HG03066 (cell line): ENCODE data around the gene RSBN1.
"Not testable (repeated sequence)": the region's sequence is repeated elsewhere in the genome, so short reads cannot be mapped to it uniquely, and the experiment has no call there.

Experiments used
- ATAC-seq: cut with Tn5 transposase; IDR thresholded peaks from one replicate; pipeline ENCODE4 v1.9.1; 2021; ENCODE audit warnings: low read depth; ENCODE audit not compliant: unreplicated experiment

The RSBN1 gene

GRCh38 chr1:113751114-113751513 lies 61.2 kb downstream of the RSBN1 start:
- no peak for ATAC-seq

DNA sequence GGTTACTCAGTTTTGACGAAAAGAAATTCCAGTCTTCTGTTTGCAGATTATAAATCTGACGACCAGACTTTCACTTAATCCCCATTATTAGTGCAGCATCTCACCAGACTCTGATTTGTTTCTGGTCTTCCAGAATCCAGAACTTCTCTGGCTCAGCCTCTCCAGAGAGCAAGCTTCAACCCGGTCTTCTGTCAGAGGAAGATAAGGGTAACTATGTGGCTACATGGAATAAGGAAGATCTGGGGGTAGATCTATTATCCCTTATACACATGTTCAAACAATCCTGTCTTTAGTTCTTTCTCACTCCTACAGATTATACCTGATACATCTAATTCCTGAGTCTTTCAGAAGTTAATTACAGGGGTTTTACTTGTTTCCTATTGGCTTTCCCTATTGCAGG lies 62.9 kb downstream of the RSBN1 start:
- ATAC-seq, result no peak

DNA sequence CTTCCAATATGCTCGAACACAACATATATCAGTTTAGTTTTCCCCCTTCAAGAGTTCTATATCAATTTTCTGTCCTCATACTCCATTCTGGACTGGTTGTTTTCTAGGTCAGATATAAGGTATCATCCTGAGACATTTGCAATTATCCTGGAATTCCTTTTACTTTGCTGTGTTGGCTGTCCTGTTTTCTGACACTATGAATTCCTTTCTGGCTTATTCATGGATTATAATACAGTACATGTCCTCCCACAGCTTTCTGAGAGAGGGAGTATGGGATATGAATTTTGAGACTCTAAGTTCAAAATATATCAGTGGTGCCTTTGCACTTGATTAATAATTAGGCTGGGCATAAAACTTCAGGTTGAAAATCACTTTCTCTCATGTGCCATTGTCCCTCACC lies 64.9 kb downstream of the RSBN1 start:
- ATAC-seq, result no peak

GRCh38 chr1:113745425-113745824 lies 66.9 kb downstream of the RSBN1 start:
- no peak for ATAC-seq

DNA sequence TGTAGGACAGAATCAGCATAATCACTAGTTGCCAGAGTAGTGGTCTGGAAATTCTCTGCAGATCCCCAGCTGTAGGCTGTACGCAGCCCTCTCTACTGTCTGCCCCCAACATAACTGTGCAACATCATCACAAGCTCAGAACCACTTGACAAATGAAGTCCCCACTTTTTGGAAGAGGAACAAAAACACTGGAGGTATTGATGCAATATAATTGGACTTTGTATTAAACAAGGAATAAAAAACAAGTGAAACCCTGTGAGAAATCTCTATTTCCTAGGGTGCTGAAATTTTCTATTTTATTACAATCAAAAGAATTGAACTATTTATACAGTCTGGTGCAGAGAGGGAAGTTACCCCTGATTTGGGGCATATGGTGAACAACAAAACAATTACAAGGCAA lies 68.2 kb downstream of the RSBN1 start:
- no peak for ATAC-seq

DNA sequence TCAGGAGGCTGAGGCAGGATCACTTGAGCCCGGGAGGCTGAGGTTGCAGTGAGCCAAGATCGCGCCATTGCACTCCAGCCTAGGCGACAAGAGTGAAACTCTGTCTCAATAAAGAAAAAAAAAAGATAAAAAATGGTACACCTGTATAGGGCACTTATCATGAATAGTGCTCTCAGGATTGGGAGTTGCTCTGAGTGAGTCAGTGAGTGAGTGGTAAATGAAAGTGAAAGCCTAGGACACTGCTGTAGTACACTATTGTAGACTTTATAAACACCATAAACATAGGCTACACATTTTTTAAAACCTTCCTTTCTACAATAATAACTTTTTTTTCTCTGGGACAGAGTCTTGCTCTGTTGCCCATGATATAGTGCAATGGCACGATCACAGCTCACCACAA lies 69.8 kb downstream of the RSBN1 start:
- no peak for ATAC-seq

- ATAC-seq, result no peak
Observed at GRCh38 chr1:113734357-113735055, 77.8 kb downstream of the RSBN1 start.

DNA sequence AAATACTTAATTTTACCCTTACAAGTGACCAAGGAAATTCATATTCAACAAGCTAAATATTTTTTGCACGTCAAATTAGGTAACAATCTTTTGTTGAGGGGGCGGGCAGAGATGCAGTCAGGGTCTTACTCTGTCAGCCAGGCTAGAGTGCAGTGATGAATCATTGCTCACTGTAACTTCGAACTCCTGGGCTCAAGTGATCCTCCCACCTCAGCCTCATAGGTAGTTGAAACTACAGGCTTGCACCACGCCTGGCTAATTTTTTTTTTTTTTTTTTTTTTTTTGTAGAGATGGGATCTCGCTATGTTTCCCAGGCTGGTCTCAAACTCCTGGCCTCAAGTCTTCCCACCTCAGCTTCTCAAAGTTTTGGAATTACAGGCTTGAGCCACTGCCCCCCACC lies 79.5 kb downstream of the RSBN1 start:
- ATAC-seq, result no peak

GRCh38 chr1:113721010-113721409 lies 91.3 kb downstream of the RSBN1 start:
- ATAC-seq, result no peak

DNA sequence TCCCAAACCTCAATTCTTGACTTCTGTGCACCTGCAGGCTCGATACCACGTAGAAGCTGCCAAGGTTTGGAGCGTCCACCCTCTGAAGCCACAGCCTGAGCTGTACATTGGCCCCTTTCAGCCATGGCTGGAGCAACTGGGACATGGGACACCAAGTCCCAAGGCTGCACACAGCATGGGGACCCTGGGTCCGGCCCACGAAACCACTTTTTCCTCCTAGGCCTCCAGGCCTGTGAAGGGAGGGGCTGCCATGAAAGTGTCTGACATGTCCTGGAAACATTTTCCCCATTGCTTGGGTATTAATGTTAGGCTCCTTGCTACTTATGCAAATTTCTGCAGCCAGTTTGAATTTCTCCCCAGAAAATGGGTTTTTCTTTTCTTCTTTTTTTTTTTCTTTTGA lies 93.7 kb downstream of the RSBN1 start:
- not testable (repeated sequence) for ATAC-seq

DNA sequence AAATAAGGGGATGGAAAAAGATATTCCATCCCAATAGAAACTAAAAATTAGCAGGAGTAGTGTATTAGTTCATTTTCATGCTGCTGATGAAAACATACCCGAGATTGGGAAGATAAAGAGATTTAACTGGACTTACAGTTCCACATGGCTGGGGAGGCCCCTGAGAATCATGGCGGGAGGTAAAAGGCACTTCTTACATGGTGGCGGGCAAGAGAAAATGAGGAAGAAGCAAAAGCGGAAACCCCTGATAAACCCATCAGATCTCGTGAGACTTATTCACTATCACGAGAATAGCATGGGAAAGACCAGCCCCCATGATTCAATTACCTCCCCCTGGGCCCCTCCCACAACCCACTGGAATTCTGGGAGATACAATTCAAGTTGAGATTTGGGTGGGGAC lies 94.8 kb downstream of the RSBN1 start:
- not testable (repeated sequence) for ATAC-seq

DNA sequence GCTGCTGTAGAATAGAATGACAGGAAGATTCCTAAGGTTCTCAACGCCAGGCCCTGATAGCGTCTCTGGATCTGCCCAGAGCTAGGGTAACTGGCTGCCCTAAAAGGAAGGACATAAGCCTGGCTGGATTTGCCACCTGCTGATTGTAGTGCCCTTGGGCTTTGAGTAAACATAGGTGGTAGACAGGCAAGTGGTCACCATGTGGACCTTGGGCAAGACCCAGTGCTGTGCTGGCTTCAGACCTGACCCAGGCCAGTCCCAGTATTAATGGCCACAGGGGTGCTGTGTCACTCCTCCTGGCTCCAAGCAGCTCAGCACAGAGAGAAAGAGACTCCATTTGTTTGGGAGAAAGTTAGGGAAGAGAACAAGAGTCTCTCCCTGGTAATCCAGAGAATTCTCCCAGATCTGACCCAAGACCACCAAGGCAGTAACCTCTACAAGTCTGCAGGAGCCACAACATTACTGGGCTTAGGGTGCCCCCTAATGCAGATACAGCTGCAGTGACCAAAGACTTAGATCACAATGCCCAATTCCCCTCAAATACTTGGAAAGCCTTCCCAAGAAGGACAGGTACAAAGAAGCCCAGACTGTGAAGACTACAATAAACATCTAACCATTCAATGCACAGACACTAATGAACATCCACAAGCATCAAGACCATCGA lies 97.5 kb downstream of the RSBN1 start:
- ATAC-seq, result no peak
